Gastrocnemius medialis (tissue), 4 donors: ENCODE data around the gene ITPR1. TPM values are rescaled to one million over a fixed set of nuclear protein-coding genes. Genes with fewer than 3 reads are reported as not detected.

Source experiments
- ATAC-seq, 2 donors: fragments of 150-250 bp; one replicate each; pipeline ENCODE4 v1.9.1; 2016
- DNase-seq, 2 donors: peaks; one replicate each; pipeline ENCODE4 v3.0.0-alpha.2; 2019
- H3K27ac ChIP-seq, 4 donors: fragments of 200-600 bp; sonication (generic); 1 replicate in 1 of 4; 2 replicates in 3 of 4; pipeline ENCODE4 v1.5.1; 2016 to 2018; ENCODE audit warnings: mild to moderate bottlenecking in 2 of 4, moderate library complexity in 1 of 4
- H3K27me3 ChIP-seq, 3 donors: fragments of 200-600 bp; sonication (generic) in 2 of 3; 1 replicate in 1 of 3; 2 replicates in 2 of 3; pipeline versions ENCODE4 v1.5.1 to v1.6.0; 2016 to 2019; ENCODE audit warnings: mild to moderate bottlenecking in 1 of 3, moderate library complexity in 1 of 3
- H3K36me3 ChIP-seq, 2 donors: fragments of 200-600 bp; sonication (generic) in 1 of 2; one replicate each; pipeline ENCODE4 v1.5.1; 2017 to 2018
- H3K4me1 ChIP-seq, 2 donors: fragments of 200-600 bp; sonication (generic) in 1 of 2; one replicate each; pipeline ENCODE4 v1.5.1; 2016 to 2017; ENCODE audit warnings: mild to moderate bottlenecking in 2 of 2
- H3K4me3 ChIP-seq, 4 donors: fragments of 200-600 bp; sonication (generic) in 3 of 4; 1 replicate in 1 of 4; 2 replicates in 3 of 4; pipeline ENCODE4 v1.5.1; 2016 to 2019; ENCODE audit warnings: mild to moderate bottlenecking in 2 of 4
- H3K9me3 ChIP-seq, 3 donors: fragments of 200-600 bp; sonication (generic) in 2 of 3; 1 replicate in 1 of 3; 2 replicates in 2 of 3; pipeline ENCODE4 v1.5.1; 2016 to 2019
- CTCF ChIP-seq, 5 experiments: fragments of 450-650 bp in 3 of 5; fragments of 200-600 bp in 2 of 5; sonication (generic) in 2 of 5; IDR thresholded peaks in 4 of 5; conservative IDR thresholded peaks in 1 of 5; 1 replicate in 4 of 5; 2 replicates in 1 of 5; pipeline ENCODE4 v1.5.1; 2016 to 2019; ENCODE audit warnings: antibody characterized with exemption in 5 of 5, mild to moderate bottlenecking in 3 of 5, moderate library complexity in 3 of 5
- POLR2A ChIP-seq, 2 donors: fragments of 450-650 bp; IDR thresholded peaks; one replicate each; pipeline ENCODE4 v1.6.1; 2017; ENCODE audit warnings: antibody characterized with exemption in 2 of 2, mild to moderate bottlenecking in 2 of 2, moderate library complexity in 2 of 2
- in situ Hi-C, 4 donors: fragments of 200-750 bp; cut with MboI; loops; one replicate each; pipeline versions ENCODE4 v1.15.0 to v1.8.0; 2017; ENCODE audit warnings: low sequenced_read_pairs in 4 of 4
- intact Hi-C: fragments of 100-400 bp; cut with DNase I; formaldehyde crosslinking; loops from one replicate; pipeline ENCODE4 v1.15.1; 2023; ENCODE audit warnings: low total_unique reads
- total RNA-seq, 4 donors: library from RNA; depleted of rRNA; stranded (reverse); fragments of >200 nt; gene quantifications; one replicate each; pipeline versions ENCODE4 v1.1.0 to v1.2.3, GENCODE V29; 2016

Gene ITPR1
- total RNA-seq, 4 donors from 2014 or later: 5.5 to 21.7 (median 11.3) TPM

DNA sequence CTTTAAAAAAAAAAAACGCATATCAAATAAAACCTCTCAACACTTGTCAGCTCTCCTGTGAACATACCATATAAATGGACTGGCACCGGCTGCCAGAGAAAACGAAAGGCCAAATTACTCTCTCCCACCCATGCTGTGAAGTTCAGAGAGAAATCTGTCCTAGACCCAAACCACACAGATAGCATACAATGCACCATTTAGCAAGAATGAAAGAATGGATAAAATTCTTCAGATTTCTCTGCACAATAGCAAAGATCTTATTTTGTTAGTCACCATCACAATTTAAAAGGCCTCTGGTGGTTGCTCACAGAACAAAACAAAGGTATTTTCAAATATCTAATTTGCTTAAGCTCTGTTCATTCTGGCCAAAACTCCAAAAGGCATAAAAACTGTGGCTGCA lies 392.2 kb downstream of the ITPR1 start:
- TF ChIP-seq CTCF (IDR thresholded peaks at IDR 0.05 in 4 of 5, conservative IDR thresholded peaks at IDR 0.05 in 1 of 5) (no peak), POLR2A (IDR thresholded peaks at IDR 0.05) (no peak)
- DNase-seq (no peak), ATAC-seq (no peak)
- Histone ChIP-seq H3K27me3 (no peaks in the 10 kb centered on the region), H3K27ac (no peak overlapping the region), H3K36me3 (no peaks in the 10 kb centered on the region), H3K4me1 (peaks cover 0 to 5% of the 10 kb centered on the region in 2 donors), H3K9me3 (no peaks in the 10 kb centered on the region), H3K4me3 (no peak overlapping the region)
- in situ Hi-C loops: loop anchor here in 1 of 4 donors (10.0 kb wide), 1 partner anchor 161 kb away; no protein-coding TSS in a partner anchor
- intact Hi-C loops: loop anchor here (5.0 to 10.0 kb wide), 2 partner anchors 49 to 77 kb away; no protein-coding TSS in a partner anchor

GRCh38 chr3:4886448-4886847 lies 393.3 kb downstream of the ITPR1 start:
- TF ChIP-seq CTCF (IDR thresholded peaks at IDR 0.05 in 4 of 5, conservative IDR thresholded peaks at IDR 0.05 in 1 of 5) (no peak), POLR2A (IDR thresholded peaks at IDR 0.05) (no peak)
- H3K27ac ChIP-seq: no peak overlapping the region
- H3K4me1 ChIP-seq: peaks cover 0 to 5% of the 10 kb centered on the region in 2 donors
- H3K9me3 ChIP-seq: no peaks in the 10 kb centered on the region
- no peak overlapping the region for H3K4me3 ChIP-seq
- ATAC-seq: no peak
- in situ Hi-C loops (loop anchor here in 1 of 4 donors (10.0 kb wide), 1 partner anchor 162 kb away; no protein-coding TSS in a partner anchor), intact Hi-C loops (loop anchor here (5.0 to 10.0 kb wide), 2 partner anchors 48 to 76 kb away; no protein-coding TSS in a partner anchor)
- H3K36me3 ChIP-seq: no peaks in the 10 kb centered on the region
- no peak for DNase-seq
- no peaks in the 10 kb centered on the region for H3K27me3 ChIP-seq

DNA sequence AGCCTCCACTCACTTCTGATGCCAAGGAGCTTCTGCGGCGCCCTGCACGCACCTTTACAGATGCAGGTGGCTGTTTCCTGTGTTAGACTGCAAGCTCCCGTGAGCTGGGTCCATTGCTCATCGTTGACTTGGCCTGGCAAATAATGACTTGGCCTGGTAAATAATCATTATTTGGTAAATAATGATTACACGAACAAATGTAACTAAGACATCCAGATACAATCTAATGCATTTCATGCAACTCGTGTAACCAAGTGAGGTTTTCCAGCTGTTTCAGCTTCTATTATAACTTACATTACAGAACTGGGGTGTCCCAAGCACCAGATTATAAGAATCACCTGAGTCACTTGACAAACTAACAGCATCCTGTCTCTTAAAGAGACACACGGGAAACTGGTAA lies 394.0 kb downstream of the ITPR1 start:
- no peaks in the 10 kb centered on the region for H3K9me3 ChIP-seq
- DNase-seq: no peak
- in situ Hi-C loops: loop anchor here in 1 of 4 donors (10.0 kb wide), 1 partner anchor 162 kb away; no protein-coding TSS in a partner anchor
- TF ChIP-seq CTCF (IDR thresholded peaks at IDR 0.05 in 4 of 5, conservative IDR thresholded peaks at IDR 0.05 in 1 of 5): no peak
- no peak for TF ChIP-seq POLR2A (IDR thresholded peaks at IDR 0.05)
- ATAC-seq: no peak
- H3K4me3 ChIP-seq: no peak overlapping the region
- H3K27me3 ChIP-seq: no peaks in the 10 kb centered on the region
- H3K27ac ChIP-seq: no peak overlapping the region
- peaks cover 0 to 5% of the 10 kb centered on the region in 2 donors for H3K4me1 ChIP-seq
- intact Hi-C loops: loop anchor here (5.0 to 10.0 kb wide), 2 partner anchors 48 to 75 kb away; no protein-coding TSS in a partner anchor
- H3K36me3 ChIP-seq: no peaks in the 10 kb centered on the region

DNA sequence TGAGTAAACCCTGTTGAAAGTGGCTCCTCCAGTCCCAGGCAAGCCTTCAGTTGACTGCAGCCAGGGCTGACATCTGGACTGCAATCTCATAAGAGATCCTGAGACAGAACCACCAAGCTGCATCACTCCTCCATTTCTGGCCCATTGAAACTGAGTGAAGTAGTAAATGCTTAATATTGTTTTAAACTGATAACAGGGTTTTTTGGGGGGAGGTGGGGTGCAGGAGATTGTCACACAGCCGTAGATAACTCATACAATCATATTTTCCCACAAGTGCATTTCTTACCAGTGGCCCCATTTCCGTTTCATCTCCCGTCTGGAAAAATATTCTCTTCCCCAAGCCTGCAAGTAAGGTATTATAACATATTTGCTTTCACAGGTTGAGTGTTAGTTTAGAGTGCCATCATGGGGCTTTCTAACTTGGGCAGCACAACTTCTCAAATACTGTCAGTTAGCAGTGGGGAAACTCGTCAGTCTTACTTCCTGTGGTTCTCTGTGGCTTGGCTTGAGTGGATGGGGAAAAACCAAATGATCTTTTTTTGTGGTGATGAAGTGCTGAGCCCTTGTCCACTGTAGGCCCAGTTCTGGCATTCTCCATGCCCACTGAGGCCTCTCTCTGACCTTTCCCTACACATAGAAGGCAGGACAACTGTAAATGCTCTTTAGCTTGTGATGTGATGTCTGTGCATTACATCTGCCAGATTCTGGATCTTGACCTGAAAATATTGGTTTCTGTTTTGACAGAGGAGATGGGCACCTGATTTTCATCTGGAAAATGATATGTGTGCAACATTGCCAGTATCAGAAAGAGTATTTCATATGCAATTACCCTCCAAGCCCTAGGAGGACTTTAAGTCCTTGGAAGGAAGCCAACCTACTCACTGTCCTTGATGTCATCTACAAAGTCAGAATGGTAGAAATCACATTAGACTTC lies 396.0 kb downstream of the ITPR1 start:
- intact Hi-C loops: loop anchor here (5.0 to 10.0 kb wide), 2 partner anchors 46 to 73 kb away; no protein-coding TSS in a partner anchor
- Histone ChIP-seq H3K36me3 (no peaks in the 10 kb centered on the region), H3K27me3 (no peaks in the 10 kb centered on the region), H3K4me1 (peaks cover 0 to 5% of the 10 kb centered on the region in 2 donors), H3K27ac (no peak overlapping the region), H3K4me3 (no peak overlapping the region), H3K9me3 (no peaks in the 10 kb centered on the region)
- TF ChIP-seq CTCF (IDR thresholded peaks at IDR 0.05 in 4 of 5, conservative IDR thresholded peaks at IDR 0.05 in 1 of 5) (no peak), POLR2A (IDR thresholded peaks at IDR 0.05) (no peak)
- DNase-seq (no peak), ATAC-seq (no peak)
- in situ Hi-C loops: loop anchor here in 1 of 4 donors (10.0 kb wide), 1 partner anchor 164 kb away; no protein-coding TSS in a partner anchor
